Measurements from ENCODE around the gene DPRX.

DNA sequence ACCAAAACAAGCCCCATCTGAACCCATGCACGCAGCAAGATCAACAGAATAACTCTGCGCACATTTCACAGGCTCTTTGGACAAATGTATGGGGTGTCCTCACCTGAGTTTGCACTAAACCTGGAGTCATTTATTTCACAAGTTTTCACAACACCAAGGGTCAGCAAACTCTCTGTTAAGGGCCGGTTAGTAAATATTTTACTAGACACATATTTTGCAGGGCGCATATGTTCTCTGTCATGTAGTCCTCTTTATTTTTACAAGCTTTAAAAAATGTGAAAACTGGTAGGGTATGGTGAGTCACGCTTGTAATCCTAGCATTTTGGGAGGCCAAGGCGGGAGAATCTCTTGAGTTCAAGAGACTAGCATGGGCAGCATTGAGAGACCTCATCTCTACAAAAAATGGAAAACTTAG lies 45.5 kb upstream of the DPRX start:
- no peak for TF ChIP-seq POLR2A (IDR thresholded peaks at IDR 0.05)
- TF ChIP-seq CTCF (IDR thresholded peaks at IDR 0.05), result no peak
- TF ChIP-seq POLR2AphosphoS5 (IDR thresholded peaks at IDR 0.05), result no peak
